Measurements from ENCODE around the gene MEIS2.

DNA sequence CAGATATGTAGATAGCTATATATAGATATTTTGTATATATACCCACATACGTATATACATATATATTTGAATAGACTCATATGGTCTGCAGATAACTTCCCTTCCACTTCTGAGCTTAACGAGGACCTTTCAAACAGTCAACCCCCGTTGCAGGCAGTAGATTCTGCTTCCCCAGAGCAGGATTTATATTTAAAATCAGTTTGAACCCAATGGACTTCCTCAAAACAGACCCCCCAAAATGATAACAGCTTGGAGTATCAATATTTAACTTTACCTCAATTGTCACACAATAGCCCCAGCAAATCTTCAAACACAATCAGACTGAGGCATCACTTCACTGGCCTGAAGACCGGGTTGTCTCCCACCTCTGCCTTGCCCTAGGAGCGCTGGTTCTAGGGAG is 218.3 kb downstream of the MEIS2 start:
- TF ChIP-seq, protein P1, sequence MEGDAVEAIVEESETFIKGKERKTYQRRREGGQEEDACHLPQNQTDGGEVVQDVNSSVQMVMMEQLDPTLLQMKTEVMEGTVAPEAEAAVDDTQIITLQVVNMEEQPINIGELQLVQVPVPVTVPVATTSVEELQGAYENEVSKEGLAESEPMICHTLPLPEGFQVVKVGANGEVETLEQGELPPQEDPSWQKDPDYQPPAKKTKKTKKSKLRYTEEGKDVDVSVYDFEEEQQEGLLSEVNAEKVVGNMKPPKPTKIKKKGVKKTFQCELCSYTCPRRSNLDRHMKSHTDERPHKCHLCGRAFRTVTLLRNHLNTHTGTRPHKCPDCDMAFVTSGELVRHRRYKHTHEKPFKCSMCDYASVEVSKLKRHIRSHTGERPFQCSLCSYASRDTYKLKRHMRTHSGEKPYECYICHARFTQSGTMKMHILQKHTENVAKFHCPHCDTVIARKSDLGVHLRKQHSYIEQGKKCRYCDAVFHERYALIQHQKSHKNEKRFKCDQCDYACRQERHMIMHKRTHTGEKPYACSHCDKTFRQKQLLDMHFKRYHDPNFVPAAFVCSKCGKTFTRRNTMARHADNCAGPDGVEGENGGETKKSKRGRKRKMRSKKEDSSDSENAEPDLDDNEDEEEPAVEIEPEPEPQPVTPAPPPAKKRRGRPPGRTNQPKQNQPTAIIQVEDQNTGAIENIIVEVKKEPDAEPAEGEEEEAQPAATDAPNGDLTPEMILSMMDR (IDR thresholded peaks at IDR 0.05; ENCODE audit: low read depth, low read length) = no peak
- no peak for TF ChIP-seq EZH2phosphoT487 (IDR thresholded peaks at IDR 0.05; ENCODE audit: low read depth)

All from OCI-LY3 (cell line).